GM19351 (cell line): ENCODE data around the gene ARPC2.

Source experiments
- ATAC-seq: cut with Tn5 transposase; IDR thresholded peaks from one replicate; pipeline ENCODE4 v1.9.1; 2021; ENCODE audit warnings: mild to moderate bottlenecking, moderate library complexity; ENCODE audit not compliant: unreplicated experiment

The ARPC2 gene

DNA sequence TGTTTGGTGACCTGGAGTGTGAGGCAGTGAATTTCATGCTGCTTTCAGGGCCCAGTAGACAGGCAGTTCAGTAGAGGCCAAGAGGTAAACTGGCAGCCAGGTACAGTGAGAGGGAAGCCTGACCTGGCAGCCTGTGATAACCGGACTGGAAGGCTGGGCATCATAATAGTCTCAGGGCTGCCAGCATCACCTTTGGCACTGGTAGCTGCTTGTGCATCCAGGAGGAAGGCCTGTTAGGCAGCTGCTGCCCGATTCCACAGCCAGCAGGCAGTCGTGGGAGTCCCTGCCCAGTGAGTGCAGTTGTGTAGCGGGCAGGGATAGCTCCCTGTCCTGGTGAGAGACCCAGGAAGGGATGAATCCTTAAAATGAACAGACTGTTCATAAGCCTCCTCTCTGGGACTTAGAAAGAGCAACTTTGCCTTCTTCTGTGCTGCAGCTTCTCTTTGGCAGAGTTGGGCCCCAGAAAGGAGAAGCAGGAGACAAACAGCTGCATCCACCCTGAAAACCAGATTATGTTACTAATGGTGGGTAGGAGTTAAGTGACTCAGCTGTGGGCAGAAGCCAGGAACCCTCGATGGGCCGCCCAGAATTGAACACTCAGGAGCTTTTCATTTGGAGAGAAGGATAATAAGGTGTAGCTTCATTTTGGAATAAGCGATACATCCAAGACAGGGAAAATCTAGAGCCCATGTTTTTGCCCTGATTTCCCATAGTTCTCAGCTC lies 35.7 kb downstream of the ARPC2 start:
- no peak for ATAC-seq

DNA sequence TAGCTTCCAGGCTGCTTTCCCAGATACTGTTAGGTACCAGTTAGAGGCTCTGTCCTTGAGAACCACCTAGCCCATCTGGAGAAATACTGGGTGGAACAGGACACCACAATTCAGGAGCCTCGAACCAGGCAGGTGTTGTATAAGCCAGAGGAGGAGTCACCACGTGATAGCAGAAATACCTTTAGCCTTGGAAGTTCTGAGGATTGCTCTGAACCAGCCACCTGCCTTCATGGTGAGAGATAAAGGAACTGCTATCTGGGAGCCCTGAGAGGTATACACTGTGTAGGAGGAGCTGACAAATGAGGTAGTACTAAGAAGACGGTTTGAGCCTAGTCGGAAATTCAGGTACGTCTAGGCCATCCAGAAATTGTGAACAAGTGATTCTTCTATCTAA lies 36.2 kb downstream of the ARPC2 start:
- ATAC-seq, result no peak

DNA sequence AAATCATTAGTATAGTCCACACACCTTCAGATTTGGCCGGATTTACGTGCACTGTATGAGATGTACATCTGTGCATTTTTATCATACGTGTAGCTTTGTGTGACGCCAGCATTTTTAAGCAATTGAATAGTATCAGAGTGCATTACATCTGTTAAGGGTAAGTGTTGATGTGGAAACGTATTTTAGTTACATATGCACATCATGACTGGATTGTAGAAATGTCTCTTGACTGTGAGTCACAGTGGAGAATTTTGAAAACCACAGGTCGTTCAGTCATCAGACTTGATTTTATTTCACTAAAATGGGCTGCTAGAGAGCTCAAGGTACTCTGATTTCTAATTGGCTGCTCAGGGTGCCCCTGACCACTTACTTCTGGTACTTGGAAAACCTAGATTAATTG lies 38.5 kb downstream of the ARPC2 start:
- ATAC-seq, result no peak

DNA sequence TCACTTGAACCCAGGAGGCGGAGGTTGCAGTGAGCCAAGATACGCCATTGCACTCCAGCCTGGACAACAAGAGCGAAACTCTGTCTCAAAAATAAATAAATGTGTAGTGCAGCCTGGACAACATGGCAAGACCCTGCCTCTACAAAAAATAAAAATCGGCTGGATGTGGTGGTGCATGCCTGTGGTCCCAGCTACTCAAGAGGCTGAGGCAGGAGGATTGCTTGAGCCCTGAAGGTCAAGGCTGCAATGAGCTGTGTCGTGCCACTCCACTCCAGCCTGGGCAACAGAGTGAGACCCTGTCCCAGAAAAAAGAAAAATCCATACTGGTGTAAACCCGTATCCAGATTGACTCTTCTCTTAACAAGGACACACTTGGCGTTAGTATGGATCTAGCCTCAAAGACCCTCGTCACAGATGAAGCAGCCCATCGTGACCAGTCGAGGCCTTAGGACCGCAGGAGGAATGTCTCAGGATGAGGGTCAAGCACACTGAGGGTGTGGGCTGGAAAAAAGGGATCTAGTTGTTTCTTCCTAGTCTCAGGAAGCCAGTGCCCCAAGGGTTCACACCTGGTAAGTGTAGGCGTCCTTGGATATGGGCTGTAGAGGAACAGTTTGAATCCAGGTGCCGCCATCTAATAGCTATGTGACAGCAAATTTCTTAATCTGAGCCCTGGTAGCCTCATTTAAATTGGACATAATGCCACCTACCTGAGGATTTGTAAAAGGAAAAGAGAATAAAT lies 39.8 kb downstream of the ARPC2 start:
- no peak for ATAC-seq

DNA sequence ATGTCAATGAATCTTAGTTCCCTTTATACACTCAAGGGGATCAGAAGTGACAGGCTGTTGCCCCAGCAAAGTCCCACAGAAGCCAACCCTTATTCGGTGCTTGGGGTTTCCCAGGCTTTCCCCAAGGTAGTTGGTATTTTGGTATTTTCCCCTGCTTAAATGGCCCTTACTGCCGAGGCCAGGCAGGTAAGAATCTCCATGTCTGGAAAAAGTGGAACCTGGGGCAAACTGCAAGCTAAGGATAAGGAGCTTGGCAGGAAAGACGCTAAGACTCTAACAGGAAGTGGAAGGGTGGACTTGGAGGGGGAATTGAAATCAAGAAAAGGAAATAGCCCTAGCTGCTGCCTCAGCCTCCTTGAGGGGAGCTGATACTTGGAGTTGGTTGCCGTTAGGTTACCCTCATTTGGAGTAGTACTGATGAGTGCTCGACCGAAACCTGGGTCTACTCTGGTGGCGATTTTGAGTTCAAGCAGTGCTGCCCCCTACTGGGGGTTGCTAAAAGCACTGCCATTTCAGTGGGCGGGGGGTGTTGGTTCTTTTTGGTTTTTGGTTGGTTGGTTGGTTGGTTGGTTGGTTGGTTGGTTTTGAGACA lies 40.5 kb downstream of the ARPC2 start:
- peak; percentile 89 for ATAC-seq

DNA sequence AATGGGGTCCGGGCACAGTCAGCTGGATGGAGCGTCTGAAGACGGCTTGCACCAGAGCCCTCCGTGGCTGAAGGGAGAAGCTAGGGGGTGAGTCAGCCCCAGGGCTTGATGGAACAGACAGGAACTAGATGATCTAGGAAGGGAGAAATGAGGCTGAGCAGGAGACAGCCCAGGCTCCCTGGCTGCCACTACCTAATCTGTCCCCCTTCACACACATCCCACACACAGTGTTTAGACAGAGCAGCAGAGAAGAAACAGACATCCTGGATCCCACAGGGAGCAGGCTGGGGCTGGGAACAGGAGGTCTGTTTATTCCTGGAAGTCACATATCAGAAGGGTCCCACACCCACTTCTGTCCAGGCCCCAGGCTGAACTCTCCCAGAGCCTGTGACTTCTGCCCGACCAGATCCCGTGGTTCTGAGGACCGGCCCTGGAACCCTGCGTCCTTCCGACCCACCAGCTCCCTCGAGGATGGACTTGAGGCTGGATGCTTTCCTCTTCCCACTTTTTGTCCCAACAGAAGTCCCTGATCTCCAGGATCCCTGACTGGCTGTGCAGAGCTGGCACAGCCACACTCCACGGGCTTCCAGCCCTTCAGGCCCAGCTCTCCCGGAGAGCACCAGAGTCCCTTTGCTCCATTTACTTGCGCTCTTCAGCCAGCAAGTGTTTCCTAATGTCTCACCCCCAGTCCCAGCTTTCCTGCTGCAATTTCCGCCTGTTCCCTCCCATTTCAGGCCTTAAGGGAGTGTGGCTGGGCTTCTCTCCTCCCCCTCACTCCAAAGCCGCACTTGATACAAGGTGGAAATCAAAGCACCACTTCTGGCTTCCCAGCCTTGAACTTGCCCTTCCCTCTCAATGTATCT lies 42.3 kb downstream of the ARPC2 start:
- ATAC-seq, result no peak

DNA sequence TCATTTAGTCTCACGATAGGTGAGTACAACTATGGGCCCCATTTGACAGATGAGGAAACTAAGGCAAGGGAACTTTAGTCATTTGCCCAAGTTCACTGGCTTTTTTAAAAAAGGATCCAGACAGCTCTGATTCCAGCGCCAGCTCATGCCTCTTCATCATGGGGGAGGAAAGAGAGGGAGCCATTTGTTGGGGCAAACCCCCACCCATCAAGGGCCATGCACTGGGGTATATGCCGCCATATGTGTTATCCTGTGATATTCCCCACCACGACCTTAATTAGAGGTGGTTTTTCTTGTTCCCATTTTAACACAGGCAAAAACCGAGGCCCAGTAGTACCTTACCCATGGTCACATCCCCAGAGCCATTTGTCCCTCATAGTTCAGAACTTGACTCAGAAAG lies 43.2 kb downstream of the ARPC2 start:
- ATAC-seq, result no peak

DNA sequence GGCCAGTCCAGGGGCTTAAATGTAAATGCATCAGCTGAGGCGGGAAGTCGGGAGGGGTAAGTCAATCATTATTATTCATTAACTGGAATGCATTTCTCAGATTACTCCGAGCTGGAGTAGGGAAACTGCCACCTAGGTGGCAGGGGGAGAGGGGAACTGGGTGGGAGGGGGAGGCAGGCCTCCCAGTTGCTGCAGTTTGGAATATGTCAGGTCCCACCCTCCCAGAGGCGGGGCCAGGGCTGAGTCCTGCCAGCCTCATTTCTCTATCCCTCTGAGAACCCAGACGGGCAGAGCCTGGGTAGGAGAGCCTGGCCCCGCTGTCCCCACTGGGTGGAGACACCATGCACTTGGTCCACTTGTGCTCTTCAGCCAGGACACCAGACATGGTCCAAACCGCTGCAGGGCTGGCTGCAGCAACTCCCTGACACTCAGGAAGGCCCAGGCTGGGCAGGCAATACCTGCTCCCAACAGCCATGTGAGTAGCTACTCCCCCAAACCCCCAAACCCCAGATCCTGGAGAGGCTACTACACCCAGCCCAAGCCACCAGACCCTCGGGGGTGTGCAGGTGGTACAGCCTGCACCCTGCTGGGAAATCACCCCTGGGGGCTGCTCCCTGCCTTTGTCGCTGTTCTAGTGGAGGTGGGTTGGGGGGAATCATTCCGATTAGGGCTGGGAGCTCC lies 43.9 kb downstream of the ARPC2 start, which contains the start of gene GPBAR1:
GPBAR1 (plus strand) TSS at position 274 of the 681 bp plus-strand sequence. CDS start 1,710 bp downstream, outside the sequence.
- no peak for ATAC-seq

DNA sequence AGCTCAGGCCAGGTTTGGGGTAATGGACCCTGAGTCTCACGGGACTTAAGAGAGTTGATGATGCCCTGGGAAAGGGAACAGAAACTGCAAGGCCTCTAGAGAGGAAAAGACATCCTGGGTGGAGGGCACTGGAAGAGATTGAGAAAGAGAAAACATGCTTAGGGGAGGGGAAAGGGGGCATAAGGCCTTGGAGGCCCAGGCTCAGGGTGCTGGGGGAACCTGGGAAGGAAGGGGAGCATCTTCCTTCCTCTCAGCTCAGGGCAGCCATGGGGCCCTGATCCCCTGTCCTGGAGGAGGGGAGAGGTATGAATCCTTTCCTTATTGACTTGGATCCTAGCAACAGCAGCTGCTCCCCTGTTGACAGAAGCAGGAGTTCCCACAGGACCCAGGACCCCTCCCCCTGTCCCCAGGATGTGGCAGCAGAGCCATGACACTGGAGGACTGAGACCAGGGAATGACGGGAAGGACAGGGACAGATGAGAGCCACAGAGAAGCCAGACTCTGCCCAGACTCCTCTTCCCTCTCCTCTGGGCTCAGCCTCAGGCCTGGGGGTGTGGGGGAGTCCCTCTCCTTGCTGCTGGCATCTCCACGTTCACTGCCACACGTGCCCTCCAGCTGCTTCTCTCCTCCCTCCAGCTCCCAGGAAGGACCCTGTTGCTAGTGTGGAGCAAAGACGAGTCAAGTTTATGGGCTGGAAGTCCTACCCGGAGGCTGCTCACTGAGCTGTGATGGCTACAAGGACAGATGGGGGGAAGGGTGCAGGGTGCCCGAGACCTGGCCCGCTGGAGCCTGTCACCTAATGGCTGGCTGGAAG lies 44.6 kb downstream of the ARPC2 start:
- ATAC-seq, result no peak

DNA sequence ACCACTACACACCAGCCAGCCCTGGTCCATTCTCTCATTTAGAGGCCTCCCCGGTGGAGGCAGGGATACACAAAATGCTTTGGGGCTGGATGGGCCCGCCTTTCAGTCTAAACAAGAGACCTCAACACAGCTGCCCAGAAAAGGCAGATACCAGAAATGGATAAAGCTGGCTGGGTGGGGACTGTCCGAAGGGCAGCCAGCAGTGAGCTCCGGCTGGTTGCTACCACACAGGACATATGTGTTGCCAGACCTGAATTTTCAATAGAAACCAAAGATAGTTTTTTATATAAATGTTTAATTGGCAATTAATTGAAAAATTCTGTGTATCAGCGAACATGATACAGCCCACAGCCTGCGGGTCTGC lies 45.2 kb downstream of the ARPC2 start:
- ATAC-seq, result no peak

DNA sequence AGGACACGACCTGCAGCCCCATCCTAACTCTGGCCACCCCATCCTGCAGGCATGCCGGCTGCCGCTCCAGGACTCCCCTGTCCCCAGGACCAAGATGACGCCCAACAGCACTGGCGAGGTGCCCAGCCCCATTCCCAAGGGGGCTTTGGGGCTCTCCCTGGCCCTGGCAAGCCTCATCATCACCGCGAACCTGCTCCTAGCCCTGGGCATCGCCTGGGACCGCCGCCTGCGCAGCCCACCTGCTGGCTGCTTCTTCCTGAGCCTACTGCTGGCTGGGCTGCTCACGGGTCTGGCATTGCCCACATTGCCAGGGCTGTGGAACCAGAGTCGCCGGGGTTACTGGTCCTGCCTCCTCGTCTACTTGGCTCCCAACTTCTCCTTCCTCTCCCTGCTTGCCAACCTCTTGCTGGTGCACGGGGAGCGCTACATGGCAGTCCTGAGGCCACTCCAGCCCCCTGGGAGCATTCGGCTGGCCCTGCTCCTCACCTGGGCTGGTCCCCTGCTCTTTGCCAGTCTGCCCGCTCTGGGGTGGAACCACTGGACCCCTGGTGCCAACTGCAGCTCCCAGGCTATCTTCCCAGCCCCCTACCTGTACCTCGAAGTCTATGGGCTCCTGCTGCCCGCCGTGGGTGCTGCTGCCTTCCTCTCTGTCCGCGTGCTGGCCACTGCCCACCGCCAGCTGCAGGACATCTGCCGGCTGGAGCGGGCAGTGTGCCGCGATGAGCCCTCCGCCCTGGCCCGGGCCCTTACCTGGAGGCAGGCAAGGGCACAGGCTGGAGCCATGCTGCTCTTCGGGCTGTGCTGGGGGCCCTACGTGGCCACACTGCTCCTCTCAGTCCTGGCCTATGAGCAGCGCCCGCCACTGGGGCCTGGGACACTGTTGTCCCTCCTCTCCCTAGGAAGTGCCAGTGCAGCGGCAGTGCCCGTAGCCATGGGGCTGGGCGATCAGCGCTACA lies 45.9 kb downstream of the ARPC2 start:
- ATAC-seq, result no peak

DNA sequence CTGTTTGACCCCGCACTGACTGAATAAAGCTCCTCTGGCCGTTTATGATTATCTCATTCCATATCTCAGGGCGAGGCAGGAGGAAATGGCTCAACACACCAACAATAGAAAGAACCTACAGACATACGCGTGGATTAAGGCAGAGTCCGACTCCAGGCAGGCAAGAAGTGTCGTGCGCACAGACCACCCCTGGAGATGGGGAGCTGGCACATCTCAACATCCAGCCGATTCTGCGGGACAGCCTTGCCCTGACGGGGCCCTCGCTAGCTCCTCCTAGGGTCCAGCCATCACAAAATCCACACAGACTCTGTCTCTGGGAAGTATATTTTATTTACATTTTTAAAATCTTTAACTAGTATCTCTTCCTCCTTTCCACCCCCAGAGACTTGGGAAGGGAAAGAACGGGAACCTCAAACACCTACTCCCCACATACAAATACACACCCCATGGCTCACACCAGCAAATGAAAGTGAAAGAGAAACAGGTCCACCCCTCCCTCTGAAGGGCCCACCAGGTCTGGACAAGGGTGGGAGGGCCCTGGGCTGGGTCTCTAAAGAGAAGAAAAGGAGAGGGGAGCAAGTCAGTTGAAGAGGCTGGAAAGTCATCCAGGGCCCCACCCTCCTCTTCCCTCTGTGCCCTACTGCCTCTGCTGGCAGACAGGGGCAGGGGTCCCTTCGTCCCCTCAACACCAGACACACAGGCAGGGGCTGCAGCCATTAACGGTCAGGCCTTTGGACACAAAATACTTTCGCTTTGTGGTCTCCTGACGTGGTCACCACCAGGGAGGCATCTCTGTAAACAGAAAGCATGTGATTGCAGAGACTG lies 47.0 kb downstream of the ARPC2 start:
- ATAC-seq, result no peak

DNA sequence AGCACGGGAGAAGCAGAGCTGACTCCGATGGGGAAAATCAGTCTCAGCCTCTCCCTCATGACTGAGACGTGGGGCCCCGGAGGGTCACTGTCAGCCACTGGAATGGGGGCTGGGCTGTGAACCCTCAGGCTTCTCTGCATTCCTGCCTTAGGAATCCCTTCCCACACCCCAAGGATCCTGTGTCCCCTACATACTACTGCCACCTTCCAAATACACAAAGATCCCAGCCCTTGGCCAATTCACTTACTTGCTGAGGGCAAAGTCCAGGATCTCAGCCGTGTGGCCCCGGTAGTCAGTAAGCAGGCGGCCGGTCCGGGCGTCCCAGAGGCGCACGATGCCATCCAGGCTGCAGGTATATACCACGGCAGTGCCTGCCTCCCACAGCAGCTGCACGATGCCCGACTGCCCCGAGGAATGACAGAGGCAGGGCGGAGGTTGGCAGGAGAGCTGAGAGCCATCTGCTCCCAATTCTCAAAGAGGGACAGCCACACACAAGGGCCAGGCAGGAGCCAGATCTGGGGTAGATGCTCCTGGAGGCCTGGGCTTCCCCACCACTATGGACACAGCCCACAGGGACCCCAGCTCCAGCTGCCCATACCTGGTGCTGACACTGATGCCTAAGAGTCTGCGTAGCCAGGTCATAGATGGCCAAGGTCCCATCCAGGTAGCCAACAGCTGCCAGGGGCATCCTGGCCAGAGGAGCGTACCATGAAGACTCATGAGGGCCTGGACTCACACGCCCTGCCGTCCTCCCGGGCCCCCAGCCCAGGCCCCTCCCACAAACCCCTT lies 48.0 kb downstream of the ARPC2 start:
- ATAC-seq, result no peak

DNA sequence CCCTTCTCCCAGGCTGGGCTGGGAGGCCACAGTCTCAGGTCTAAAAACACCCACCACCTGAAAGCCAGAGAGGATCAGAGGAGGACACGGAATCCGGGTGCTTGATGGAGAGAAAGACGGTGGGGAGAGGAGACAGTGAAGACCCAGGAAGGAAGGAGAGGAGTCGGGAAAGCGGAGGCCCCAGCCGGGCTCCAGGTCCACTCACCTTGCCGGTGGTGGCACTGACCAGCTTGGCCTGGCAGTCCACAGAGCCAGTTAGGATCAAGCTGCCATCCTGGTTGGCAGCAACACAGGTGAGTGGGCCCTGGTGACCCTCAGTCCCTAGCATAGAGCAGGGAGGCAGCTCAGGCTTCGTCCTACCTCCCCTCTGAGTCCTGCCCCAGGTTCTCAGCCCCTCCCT lies 48.6 kb downstream of the ARPC2 start:
- no peak for ATAC-seq

DNA sequence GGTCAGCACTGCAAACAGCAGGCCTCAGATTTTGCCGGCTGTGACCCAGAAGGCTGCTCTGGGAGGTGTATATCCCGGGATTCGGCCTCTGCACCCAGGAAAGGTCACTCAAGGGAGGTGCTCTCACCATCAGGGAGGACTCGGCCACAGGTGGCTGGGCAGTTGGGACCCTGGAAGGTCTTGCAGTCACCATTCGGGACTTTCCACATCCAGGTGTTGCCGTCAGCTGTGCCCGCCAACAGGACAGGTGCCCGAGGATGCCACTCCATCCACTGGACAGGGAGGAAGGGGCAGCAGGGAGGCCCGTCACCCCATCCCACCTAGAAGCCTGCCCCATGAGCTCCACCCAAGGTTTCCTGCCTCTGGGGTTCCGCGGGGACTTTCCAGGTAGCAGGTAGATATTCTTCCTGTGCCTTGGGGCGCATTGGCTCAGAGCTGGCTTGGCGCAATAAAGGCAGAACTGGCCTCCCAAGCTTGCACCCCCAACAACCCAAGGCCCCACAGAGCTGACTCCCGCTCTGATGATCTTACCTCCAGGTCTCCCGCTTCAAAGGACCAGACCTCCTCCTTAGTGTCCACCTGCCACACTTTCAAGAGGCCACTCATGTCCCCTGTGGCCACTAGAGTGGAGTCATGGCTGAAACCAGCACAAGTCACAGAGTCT lies 49.5 kb downstream of the ARPC2 start:
- no peak for ATAC-seq

DNA sequence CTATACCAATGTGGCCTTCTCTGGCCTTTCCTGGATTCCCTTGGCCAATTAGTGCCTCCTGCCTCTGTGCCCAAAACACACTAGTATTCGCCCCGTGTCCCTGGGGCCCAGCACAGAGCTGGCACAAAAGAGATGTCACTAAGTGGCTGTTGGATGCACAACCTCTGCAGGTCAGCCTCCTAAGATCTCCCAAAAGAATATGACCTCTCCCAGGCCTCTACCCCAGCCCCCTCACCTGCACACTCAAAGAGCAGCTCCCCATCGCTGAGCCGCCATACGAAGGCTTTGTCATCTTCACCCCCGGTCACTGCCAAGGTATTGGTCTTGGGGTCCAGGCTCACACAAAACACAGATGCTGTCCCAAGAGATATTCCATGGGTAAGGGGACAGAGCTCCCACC lies 50.3 kb downstream of the ARPC2 start:
- no peak for ATAC-seq
